ENCODE measurements around the gene SLAMF9. TPM values are rescaled to one million over a fixed set of nuclear protein-coding genes. Genes with fewer than 3 reads are reported as not detected.

SLAMF9 gene
- total RNA-seq, 1 donor from 2014 or later = not detected

GRCh38 chr1:159977364-159978106 lies 23.5 kb upstream of the SLAMF9 start:
- DNase-seq (ENCODE audit: low read depth) = no peak

GRCh38 chr1:159974350-159974965 lies 20.4 kb upstream of the SLAMF9 start:
- no peak for DNase-seq (ENCODE audit: low read depth)

GRCh38 chr1:159973350-159973940 lies 19.4 kb upstream of the SLAMF9 start:
- no peak for DNase-seq (ENCODE audit: low read depth)

DNA sequence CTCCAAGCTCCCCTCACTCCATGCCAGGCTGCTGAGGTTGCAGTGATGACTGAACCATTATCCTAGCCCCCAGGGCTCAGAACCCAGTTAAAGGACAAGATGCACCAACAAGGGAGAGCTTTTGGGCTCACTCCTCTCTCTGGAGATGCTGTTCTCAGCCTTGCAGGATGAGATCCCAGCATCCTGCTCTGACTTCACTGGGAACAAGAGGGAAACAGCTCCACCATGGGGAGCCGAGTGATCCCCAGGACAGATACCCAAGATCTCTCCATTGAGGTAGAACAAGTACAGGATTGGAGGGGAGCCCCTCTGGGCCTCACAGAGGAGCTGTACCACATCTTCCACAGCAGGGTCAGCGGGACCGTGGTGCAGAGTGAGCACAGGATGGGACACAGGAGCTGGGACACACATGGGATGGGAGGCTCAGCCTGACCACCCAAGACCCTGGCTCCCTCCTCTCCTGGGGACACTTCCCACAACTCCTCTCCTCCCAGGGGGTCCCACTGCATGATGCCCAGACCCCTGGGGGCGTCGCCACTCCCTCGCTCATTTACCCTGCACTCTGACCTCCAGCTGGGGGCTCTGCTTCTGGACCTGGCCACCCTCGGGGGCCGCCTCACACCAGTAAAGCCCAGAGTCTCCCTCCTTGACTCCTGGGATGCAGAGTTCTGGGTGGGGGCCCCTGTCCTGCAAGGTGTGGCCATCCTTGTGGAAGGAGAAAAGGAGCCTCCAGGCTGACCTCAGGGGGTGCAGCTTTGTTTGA lies 18.6 kb upstream of the SLAMF9 start:
- DNase-seq (ENCODE audit: low read depth) = no peak

GRCh38 chr1:159970932-159971342 lies 16.9 kb upstream of the SLAMF9 start:
- no peak for DNase-seq (ENCODE audit: low read depth)

DNA sequence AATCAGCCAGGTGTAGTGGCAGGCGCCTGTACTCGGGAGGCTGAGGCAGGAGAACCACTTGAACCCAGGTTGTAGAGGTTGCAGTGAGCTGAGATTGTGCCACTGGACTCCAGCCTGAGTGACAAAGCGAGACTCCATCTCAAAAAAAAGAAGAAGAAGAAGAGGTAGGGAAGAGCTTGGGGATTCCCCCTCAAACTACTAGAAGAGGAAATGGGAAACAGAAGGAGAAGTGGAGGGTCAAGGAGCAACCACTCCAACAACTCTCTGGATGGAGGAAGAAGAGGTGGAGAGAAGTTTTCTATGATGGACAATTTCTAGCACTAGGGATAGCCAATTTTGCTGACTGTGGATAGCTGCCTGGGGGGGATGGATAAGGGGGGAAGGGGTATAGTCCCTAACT lies 14.9 kb upstream of the SLAMF9 start:
- no peak for DNase-seq (ENCODE audit: low read depth)

DNA sequence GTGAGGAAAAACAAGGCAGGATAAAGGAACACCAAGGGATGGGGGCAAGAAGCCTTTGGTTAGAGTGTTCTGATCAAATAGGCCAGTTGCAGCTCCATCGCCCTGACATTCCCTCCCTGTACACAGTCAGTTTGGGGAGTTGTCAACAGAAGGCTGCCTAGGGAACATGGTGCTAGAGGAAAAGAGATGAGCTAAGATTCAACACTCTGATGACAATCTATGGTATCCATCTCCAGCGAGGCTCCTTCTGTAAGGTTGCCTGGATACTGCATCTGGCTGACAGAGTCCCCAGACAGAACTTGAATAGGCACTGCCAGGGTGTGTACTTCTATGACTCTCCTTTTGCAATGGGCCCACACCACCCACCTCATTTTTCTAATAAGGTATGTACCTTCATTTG lies 11.2 kb upstream of the SLAMF9 start:
- DNase-seq (ENCODE audit: low read depth) = no peak

- no peak for DNase-seq (ENCODE audit: low read depth)
These were observed 10.1 kb upstream of the SLAMF9 start for GRCh38 chr1:159964144-159964543.

- no peak for DNase-seq (ENCODE audit: low read depth)
These were observed 8.1 kb upstream of the SLAMF9 start for GRCh38 chr1:159962176-159962575.

GRCh38 chr1:159961636-159962035 lies 7.6 kb upstream of the SLAMF9 start:
- DNase-seq (ENCODE audit: low read depth) = no peak

- DNase-seq (ENCODE audit: low read depth) = peak; percentile 8
These were observed 6.8 kb upstream of the SLAMF9 start for GRCh38 chr1:159960721-159961381.

DNA sequence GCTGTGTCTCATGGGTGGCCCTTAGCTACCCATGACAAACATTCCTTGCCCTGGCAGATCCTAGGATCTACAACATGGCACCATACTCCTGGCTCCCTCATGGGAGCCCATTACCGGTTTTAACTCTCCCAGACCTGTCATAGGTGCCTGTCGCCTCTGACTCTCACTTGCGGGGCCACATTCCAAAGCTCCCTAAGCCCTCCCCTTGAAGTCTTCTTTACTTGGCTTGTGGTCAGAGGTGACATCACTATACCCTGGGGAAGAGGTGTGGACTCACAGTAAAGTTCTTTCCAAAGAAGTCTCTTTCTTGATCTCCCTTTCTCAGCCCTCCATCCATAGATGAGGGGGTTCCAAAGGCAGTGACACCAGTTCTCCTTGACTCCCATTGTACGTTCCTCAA lies 5.4 kb upstream of the SLAMF9 start:
- no peak for DNase-seq (ENCODE audit: low read depth)

- no peak for DNase-seq (ENCODE audit: low read depth)
These were observed 4.8 kb upstream of the SLAMF9 start for GRCh38 chr1:159958719-159959380.

DNA sequence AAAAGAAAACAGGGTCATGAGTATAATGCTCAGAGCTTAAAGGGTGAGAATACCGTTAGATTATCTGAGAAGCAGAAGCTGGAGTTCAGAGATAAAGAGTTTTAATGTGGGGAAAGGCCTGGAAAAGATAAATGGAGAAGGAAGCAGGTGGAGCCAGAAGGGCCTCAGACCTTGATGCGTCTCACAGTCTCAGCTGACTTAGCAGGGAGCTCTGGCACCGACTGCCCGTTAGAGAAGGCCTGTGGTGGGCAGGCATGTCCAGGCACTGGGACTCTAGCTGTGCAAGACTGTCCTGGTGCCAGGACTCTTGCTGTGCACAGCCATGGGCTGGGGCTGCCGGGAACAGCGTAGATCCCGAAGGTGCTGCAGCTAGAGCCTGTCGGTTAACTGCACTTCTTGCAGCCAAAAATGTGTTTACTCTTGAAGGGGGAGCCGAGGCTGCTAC lies 3.8 kb upstream of the SLAMF9 start:
- DNase-seq (ENCODE audit: low read depth) = no peak

DNA sequence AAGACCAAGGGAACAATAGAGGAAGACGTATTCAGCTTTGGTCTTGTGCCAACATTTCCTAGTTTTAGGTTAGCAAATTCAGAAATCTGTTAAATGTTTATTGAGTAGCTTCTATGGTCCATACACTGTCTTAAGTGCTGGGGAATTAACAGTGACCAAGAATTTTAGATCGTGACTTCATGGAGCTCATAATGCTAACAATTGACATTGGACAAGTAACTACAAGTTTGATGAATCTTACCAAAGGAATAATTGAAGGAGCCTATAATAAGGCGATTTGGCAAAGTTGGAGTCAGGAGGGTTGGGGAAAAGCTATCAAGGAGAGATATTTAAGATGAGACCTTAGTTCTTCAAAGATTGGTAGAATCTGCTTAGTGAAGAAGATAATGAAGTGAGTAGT lies 1.4 kb upstream of the SLAMF9 start:
- DNase-seq (ENCODE audit: low read depth) = no peak

DNA sequence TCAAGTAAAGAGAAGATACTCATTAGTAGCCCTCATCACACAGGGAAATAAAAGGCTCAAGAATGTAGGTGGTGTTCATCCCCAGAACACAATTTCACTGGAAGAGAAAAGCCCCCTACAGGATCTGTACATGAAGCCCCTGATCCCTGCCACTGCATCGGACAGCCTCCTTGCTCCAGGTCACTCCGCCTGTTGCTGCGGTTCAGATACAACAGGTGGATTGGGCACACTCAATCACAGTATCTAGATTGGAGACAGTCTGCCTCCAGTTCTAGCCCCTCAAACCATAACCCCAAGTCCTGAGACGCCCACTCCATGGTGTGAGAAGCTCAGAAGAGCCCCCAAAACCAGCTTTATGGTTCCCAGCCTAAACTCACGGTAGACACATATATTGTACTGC lies 1.1 kb downstream of the SLAMF9 start:
- DNase-seq (ENCODE audit: low read depth) = no peak

DNA sequence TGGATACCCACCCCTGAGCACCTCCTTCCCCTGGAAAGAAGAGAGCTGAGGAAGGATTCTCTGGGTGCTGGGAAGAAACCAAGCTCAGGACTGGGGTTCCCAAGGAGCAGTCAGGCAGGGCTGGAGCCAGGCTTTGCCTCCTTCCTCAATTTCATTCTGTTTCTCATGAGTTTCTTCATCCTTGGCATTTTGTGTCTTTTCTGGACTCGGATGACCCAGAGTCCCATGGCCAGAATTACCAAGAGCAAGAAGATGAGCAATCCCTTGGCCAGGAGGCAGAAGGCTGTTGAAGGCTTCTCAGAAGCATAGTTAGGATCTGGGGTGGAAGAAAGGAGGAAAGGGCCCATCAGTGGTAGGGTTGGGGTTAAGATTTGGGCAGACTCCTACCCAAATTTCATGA lies 2.5 kb downstream of the SLAMF9 start:
- DNase-seq (ENCODE audit: low read depth) = no peak

DNA sequence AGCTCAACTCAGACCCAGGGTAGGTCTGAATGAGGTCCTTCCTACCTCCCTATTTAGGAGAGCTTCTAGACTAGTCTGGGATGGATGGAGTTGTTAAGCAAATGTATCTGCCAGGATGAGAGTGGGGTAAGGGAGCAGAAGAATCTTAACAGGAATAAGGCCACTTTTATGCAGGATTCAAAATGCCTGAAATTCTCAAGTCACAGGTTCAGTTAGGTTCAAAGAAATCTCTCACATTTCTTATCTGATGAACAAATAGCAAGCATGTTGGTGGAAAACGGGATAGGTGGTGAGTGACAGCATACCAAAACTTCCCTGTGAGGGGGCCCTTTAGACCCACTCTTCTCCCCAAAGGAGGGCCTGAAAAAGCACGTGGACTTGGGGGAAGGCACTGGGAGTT lies 3.0 kb downstream of the SLAMF9 start:
- DNase-seq (ENCODE audit: low read depth) = no peak

DNA sequence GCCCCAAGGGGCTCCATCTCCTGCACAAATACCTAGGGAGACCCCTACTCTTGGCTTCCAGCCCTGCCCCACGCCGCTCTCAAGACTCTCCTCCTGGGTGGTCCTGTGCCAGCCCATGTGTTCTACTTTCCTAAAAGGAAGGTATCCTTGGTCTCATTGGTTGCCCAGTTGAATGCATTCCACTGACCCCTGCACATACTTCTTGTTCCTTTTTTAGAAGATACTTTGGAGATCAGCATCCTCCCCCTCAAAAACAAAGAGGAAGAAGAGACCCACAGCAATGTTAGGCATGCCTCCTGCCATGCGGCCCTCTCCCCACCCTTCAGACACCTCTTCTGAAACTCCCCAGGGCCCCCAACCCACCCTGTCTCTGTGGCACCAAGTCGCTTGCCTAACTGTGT lies 4.1 kb downstream of the SLAMF9 start:
- DNase-seq (ENCODE audit: low read depth) = no peak

GRCh38 chr1:159949123-159949522 lies 4.9 kb downstream of the SLAMF9 start:
- no peak for DNase-seq (ENCODE audit: low read depth)

GRCh38 chr1:159947942-159948341 lies 6.1 kb downstream of the SLAMF9 start:
- DNase-seq (ENCODE audit: low read depth) = no peak

Measured in myocyte (in vitro differentiated cells).